ENCODE measurements around the gene DNAJC9.

Gene DNAJC9

DNA sequence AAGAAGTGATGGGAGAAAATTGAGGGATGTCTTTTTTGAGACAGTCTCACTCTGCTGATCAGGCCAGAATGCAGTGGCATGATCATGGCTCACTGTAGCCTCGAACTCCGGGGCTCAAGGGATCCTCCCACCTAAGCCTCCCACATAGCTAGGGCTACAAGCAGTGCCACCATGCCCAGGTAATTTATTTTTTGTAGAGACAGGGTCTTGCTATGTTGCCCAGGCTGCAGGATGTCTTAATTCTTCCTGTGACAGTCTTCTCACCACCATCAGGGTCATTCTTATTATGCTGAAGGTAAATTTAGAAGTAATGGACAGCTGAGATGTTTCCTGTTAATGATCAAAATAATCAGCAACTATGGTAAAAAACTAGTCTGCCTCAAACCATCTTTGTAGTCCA lies 7.1 kb downstream of the DNAJC9 start:
- no peak for DNase-seq (ENCODE audit: low read depth in 2 of 2)

DNA sequence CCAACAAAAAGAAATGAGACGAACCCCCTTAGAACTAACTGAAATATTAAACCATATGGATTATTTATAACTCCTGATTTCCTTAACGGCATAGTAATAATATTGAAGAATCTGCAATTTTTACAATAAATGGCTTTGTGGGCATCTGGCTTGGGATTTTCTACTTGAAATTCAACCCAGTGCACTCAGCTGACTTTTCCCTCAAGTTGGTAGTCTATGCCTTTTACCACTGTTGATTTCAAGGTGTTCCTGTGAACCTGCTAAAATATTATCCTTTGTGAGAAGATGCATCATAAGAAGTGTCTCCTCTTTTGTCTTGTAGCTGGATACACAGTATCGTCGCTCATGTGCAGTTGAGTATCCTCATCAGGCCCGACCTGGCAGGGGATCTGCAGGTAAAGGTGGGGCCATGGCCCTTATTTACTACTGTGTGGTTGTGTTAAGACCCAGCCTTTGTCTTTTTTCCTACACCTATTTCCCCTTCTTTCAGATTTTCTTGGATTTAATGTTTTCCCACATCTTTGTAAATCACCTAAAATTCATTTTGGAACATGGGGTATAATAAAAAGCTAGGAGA lies 8.0 kb downstream of the DNAJC9 start:
- no peak for DNase-seq (ENCODE audit: low read depth in 2 of 2)

GRCh38 chr10:73234695-73235094 lies 12.4 kb downstream of the DNAJC9 start:
- DNase-seq (ENCODE audit: low read depth in 2 of 2) = no peak

GRCh38 chr10:73233883-73234282 lies 13.2 kb downstream of the DNAJC9 start:
- DNase-seq (ENCODE audit: low read depth in 2 of 2) = no peak

GRCh38 chr10:73232887-73233286 lies 14.2 kb downstream of the DNAJC9 start:
- DNase-seq (ENCODE audit: low read depth in 2 of 2) = no peak

DNA sequence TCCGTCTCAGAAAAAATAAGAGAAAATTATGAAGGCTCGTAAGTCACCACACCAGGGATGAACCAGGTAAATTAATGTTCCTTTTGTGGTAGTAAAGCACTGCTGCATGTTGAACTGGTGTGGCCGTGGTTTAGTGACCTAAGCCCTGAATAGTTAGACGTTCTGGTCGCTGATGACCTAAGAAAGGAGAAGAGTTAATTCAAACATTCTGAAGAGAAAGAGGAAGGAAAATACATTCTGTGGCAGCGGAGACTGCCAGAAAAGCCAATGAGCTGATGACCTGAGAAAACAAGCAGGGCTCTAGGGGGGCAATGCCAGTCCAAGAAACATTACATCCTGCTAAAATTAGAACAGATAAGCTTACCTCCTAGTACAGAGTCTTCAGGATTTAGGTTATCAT lies 17.5 kb downstream of the DNAJC9 start:
- DNase-seq (ENCODE audit: low read depth in 2 of 2) = no peak

GRCh38 chr10:73228247-73228646 lies 18.8 kb downstream of the DNAJC9 start:
- no peak for DNase-seq (ENCODE audit: low read depth in 2 of 2)

GRCh38 chr10:73226663-73227062 lies 20.4 kb downstream of the DNAJC9 start:
- no peak for DNase-seq (ENCODE audit: low read depth in 2 of 2)

GRCh38 chr10:73225518-73225917 lies 21.5 kb downstream of the DNAJC9 start:
- no peak for DNase-seq (ENCODE audit: low read depth in 2 of 2)

- DNase-seq (ENCODE audit: low read depth in 2 of 2) = no peak
These were observed 26.1 kb downstream of the DNAJC9 start for GRCh38 chr10:73220989-73221388.

- no peak for DNase-seq (ENCODE audit: low read depth in 2 of 2)
These were observed 27.7 kb downstream of the DNAJC9 start for GRCh38 chr10:73219384-73219783.

GRCh38 chr10:73218431-73219191 lies 28.4 kb downstream of the DNAJC9 start:
- DNase-seq (ENCODE audit: low read depth in 2 of 2) = no peak

DNA sequence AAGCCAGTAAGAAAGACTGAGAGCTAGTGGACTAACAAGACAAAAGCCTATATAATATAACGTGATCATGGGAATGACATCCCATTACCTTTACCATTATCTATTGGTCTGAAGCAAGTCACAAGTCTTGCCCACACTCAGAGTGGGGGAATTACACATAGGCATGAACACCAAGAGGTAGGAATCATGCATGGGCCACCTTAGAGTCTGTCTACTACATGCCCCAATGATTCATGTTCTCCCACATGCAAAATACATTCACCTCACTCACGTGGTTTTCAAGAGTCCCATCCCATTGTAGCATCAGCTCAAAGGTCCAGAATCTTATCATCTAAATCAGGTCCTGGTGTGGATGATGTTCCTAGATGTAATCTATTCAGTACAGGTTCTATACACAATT lies 29.4 kb downstream of the DNAJC9 start:
- DNase-seq (ENCODE audit: low read depth in 2 of 2) = no peak

GRCh38 chr10:73215749-73216148 lies 31.3 kb downstream of the DNAJC9 start:
- no peak for DNase-seq (ENCODE audit: low read depth in 2 of 2)

- no peak for DNase-seq (ENCODE audit: low read depth in 2 of 2)
These were observed 35.8 kb downstream of the DNAJC9 start for GRCh38 chr10:73211106-73211811.

GRCh38 chr10:73210395-73211105 lies 36.5 kb downstream of the DNAJC9 start:
- DNase-seq (ENCODE audit: low read depth in 2 of 2) = no peak

- peak in 1 of 2 experiments; percentile 0 for DNase-seq (ENCODE audit: low read depth in 2 of 2)
These were observed 37.4 kb downstream of the DNAJC9 start for GRCh38 chr10:73209705-73210104.

GRCh38 chr10:73207883-73208282 lies 39.2 kb downstream of the DNAJC9 start:
- no peak for DNase-seq (ENCODE audit: low read depth in 2 of 2)

- no peak for DNase-seq (ENCODE audit: low read depth in 2 of 2)
These were observed 40.7 kb downstream of the DNAJC9 start for GRCh38 chr10:73206385-73206784.

DNA sequence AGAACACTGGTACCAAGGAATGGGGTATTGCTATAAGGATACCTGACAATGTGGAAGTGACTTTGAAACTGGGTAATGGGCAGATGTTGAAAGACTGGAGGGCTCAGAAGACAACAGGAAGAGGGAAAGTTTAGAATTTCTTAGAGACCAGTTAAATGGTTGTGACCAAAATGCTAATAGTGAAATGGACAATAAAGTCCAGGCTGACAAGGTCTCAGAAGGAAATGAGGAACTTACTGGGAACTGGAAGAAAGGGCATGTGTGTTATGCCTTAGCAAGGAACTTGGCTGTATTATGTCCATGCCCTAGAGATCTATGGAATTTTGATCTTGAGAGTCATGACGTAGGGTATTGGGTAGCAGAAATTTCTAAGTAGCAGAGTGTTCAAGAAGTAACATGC lies 41.2 kb downstream of the DNAJC9 start:
- DNase-seq (ENCODE audit: low read depth in 2 of 2) = no peak

- no peak for DNase-seq (ENCODE audit: low read depth in 2 of 2)
These were observed 42.0 kb downstream of the DNAJC9 start for GRCh38 chr10:73205081-73205480.
